GM12864 (cell line): ENCODE results near the gene TAF1L.
"Not testable (repeated sequence)": the region's sequence is repeated elsewhere in the genome, so short reads cannot be mapped to it uniquely, and the experiment has no call there.

Source experiments
- DNase-seq: peaks from one replicate; pipeline ENCODE4 v3.0.0-alpha.2; 2011; ENCODE audit warnings: low read depth
- H3K4me3 ChIP-seq: 2 replicates; pipeline ENCODE4 v1.5.1; 2011; ENCODE audit warnings: mild to moderate bottlenecking, low read depth, low read length, control low read depth
- CTCF ChIP-seq: IDR thresholded peaks from 2 replicates; pipeline ENCODE4 v1.5.1; 2011; ENCODE audit warnings: low read depth, mild to moderate bottlenecking, moderate library complexity, low read length, control low read depth, inconsistent platforms; ENCODE audit errors: missing control alignments

The TAF1L gene

GRCh38 chr9:32622948-32623347, 12.5 kb downstream of the TAF1L start:
- no peak for DNase-seq
- H3K4me3 ChIP-seq: no peak overlapping the region
- TF ChIP-seq CTCF: no peak

- H3K4me3 ChIP-seq: no peak overlapping the region
- TF ChIP-seq CTCF: no peak
These were observed 17.2 kb downstream of the TAF1L start for GRCh38 chr9:32618261-32618660.

GRCh38 chr9:32606811-32607210, 28.7 kb downstream of the TAF1L start:
- H3K4me3 ChIP-seq: no peak overlapping the region
- no peak for DNase-seq

More at GRCh38 chr9:32618261-32618660, 17.2 kb downstream of the TAF1L start:
- DNase-seq: no peak

GRCh38 chr9:32603914-32604852, 31.3 kb downstream of the TAF1L start:
- DNase-seq: no peak
- TF ChIP-seq CTCF: no peak
- no peak overlapping the region for H3K4me3 ChIP-seq

More at GRCh38 chr9:32606811-32607210, 28.7 kb downstream of the TAF1L start:
- TF ChIP-seq CTCF: no peak

- DNase-seq, H3K4me3 ChIP-seq: not testable (repeated sequence)
These were observed 36.4 kb downstream of the TAF1L start for GRCh38 chr9:32599021-32599420.

- H3K4me3 ChIP-seq: no peak overlapping the region
- DNase-seq: no peak
- no peak for TF ChIP-seq CTCF
These were observed 38.5 kb downstream of the TAF1L start for GRCh38 chr9:32596936-32597335.

GRCh38 chr9:32596096-32596865, 39.2 kb downstream of the TAF1L start:
- DNase-seq: no peak
- H3K4me3 ChIP-seq: no peak overlapping the region
- no peak for TF ChIP-seq CTCF
